Fibroblast of lung (primary cell): ENCODE data around the gene ARMH3.

Experiments used
- CTCF ChIP-seq, 2 donors: IDR thresholded peaks in 1 of 2; conservative IDR thresholded peaks in 1 of 2; 1 replicate in 1 of 2; 2 replicates in 1 of 2; pipeline ENCODE4 v1.5.1; 2011 to 2012; ENCODE audit warnings: low read length in 2 of 2, control low read depth in 1 of 2, inconsistent platforms in 1 of 2, low read depth in 1 of 2, mild to moderate bottlenecking in 1 of 2
- EZH2 ChIP-seq: IDR thresholded peaks from 2 replicates; pipeline ENCODE4 v1.5.1; 2012; ENCODE audit warnings: low read length, control low read depth, mild to moderate bottlenecking; ENCODE audit errors: missing control alignments

- TF ChIP-seq CTCF (conservative IDR thresholded peaks at IDR 0.05 in 1 of 2, IDR thresholded peaks at IDR 0.05 in 1 of 2; ENCODE audit: low read depth in 1 of 2, low read length in 2 of 2) (no peak), EZH2 (no peak)
Observed at GRCh38 chr10:101837748-101838147, 218.2 kb downstream of the ARMH3 start.
